HEK293T (cell line): ENCODE results near the gene FZD10.
A peak's percentile ranks its signal among the peaks of the same experiment; 100 is the strongest.

ENCODE experiments used
- CTCF ChIA-PET: fragments of 350-600 bp; formaldehyde crosslinking; extraction: SDS; loops from one replicate; lab custom pipeline; 2021; ENCODE audit warnings: antibody characterized with exemption, inconsistent platforms; lab: Yijun Ruan, JAX
- POLR2A ChIA-PET: fragments of 350-600 bp; formaldehyde crosslinking; extraction: SDS; loops from one replicate; lab custom pipeline; 2020; ENCODE audit warnings: antibody characterized with exemption, inconsistent platforms; lab: Yijun Ruan, JAX
- DNase-seq: peaks from one replicate; pipeline ENCODE4 v3.0.0; 2012; ENCODE audit warnings: mixed read lengths; ENCODE audit errors: extremely low spot score
- ARNT ChIP-seq: fragments of 450-650 bp; IDR thresholded peaks from 2 replicates; pipeline ENCODE4 v1.6.1; 2017; ENCODE audit warnings: mild to moderate bottlenecking
- BHLHE40 ChIP-seq: fragments of 450-650 bp; IDR thresholded peaks from 2 replicates; pipeline ENCODE4 v1.6.1; 2016; ENCODE audit warnings: mild to moderate bottlenecking, moderate library complexity, borderline replicate concordance
- CTBP1 ChIP-seq: fragments of 450-650 bp; IDR thresholded peaks from 2 replicates; pipeline ENCODE4 v1.6.1; 2016; ENCODE audit warnings: borderline replicate concordance
- ELF4 ChIP-seq: fragments of 450-650 bp; IDR thresholded peaks from 2 replicates; pipeline ENCODE4 v1.6.1; 2017; ENCODE audit warnings: antibody characterized with exemption
- FOXA1 ChIP-seq: fragments of 450-650 bp; IDR thresholded peaks from 2 replicates; pipeline ENCODE4 v1.6.1; 2016; ENCODE audit warnings: mild to moderate bottlenecking
- FOXK2 ChIP-seq: fragments of 450-650 bp; IDR thresholded peaks from 2 replicates; pipeline ENCODE4 v1.6.1; 2016; ENCODE audit warnings: mild to moderate bottlenecking
- FOXM1 ChIP-seq: fragments of 450-650 bp; IDR thresholded peaks from 2 replicates; pipeline ENCODE4 v1.6.1; 2017; ENCODE audit warnings: mild to moderate bottlenecking, borderline replicate concordance
- HDGF ChIP-seq: fragments of 450-650 bp; IDR thresholded peaks from 2 replicates; pipeline ENCODE4 v1.6.1; 2017; ENCODE audit warnings: antibody characterized with exemption, borderline replicate concordance
- L3MBTL2 ChIP-seq: fragments of 450-650 bp; conservative IDR thresholded peaks from 2 replicates; pipeline ENCODE4 v1.6.1; 2016; ENCODE audit warnings: mild to moderate bottlenecking
- LEF1 ChIP-seq: fragments of 450-650 bp; IDR thresholded peaks from 2 replicates; pipeline ENCODE4 v1.6.1; 2017; ENCODE audit warnings: mild to moderate bottlenecking, borderline replicate concordance
- NFRKB ChIP-seq: fragments of 450-650 bp; IDR thresholded peaks from 2 replicates; pipeline ENCODE4 v1.6.1; 2016; ENCODE audit warnings: mild to moderate bottlenecking, moderate library complexity
- SP1 ChIP-seq: fragments of 450-650 bp; IDR thresholded peaks from 2 replicates; pipeline ENCODE4 v1.6.1; 2017
- SUZ12 ChIP-seq: fragments of 450-650 bp; IDR thresholded peaks from 2 replicates; pipeline ENCODE4 v1.6.1; 2016; ENCODE audit warnings: mild to moderate bottlenecking
- TARDBP ChIP-seq: fragments of 450-650 bp; IDR thresholded peaks from 2 replicates; pipeline ENCODE4 v1.6.1; 2016
- ZNF384 ChIP-seq: fragments of 450-650 bp; IDR thresholded peaks from 2 replicates; pipeline ENCODE4 v1.6.1; 2016
- TF ChIP-seq, protein P1 (sequence below): fragments of 450-650 bp; IDR thresholded peaks from 2 replicates; pipeline ENCODE4 v1.6.1; 2016

The FZD10 gene

DNA sequence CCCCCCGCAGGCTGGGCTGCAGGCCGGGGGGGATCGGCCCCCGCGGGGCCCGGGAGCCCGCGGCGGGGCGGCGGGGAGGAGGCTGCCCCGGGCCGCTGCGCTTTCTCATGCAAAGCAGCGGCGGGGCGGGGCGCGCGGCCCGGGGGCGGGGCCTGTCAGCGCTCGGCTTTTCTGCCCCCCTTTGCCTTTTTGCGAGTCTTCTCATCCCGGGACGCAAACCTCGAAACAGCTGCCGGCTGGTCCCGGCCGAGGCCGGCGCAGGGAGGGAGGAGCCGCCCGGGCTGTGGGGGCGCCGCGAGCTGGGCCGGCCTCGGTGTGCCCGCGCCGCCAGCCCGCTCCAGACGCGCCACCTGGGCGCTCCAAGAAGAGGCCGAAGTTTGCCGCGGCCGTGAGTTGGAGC, at the start of gene FZD10:
FZD10 (plus strand) TSS at position 198 of the 400 bp plus-strand sequence. CDS start 479 bp downstream, outside the sequence.
- CTCF ChIA-PET: no interaction called here
- peak; percentile 60 for DNase-seq

DNA sequence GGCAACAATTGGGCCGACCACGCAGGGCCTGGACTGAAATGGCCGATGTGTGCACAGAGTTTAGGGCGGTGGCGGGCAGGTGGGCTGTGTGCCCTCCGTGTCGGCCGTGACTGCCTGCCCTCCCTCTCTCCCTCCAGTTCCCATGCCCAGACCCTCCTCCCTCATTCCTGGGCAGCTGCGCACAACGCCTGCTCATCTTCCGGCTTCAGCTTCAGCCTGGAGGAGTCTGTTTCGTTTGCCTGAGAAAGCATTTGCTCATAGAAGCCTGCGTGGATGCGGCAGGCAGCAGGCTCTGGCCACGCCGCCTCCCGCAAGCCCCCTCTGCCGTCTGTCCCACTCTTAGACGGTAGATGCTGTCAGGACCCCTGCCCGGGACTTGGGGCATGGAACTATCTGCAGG, 47.3 kb upstream of the FZD10 start:
- no peak for DNase-seq
- TF ChIP-seq ARNT: no peak
- no peak for TF ChIP-seq L3MBTL2
- no peak for TF ChIP-seq ELF4
- TF ChIP-seq, protein P1, sequence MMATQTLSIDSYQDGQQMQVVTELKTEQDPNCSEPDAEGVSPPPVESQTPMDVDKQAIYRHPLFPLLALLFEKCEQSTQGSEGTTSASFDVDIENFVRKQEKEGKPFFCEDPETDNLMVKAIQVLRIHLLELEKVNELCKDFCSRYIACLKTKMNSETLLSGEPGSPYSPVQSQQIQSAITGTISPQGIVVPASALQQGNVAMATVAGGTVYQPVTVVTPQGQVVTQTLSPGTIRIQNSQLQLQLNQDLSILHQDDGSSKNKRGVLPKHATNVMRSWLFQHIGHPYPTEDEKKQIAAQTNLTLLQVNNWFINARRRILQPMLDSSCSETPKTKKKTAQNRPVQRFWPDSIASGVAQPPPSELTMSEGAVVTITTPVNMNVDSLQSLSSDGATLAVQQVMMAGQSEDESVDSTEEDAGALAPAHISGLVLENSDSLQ: no peak
- TF ChIP-seq FOXM1: no peak
- no peak for TF ChIP-seq HDGF
- TF ChIP-seq TARDBP: no peak
- TF ChIP-seq NFRKB: no peak
- TF ChIP-seq SP1: no peak
- no peak for TF ChIP-seq ZNF384
- no peak for TF ChIP-seq LEF1
- TF ChIP-seq FOXA1: no peak
- TF ChIP-seq CTBP1: no peak
- TF ChIP-seq FOXK2: no peak
- TF ChIP-seq SUZ12: no peak
- no peak for TF ChIP-seq BHLHE40
- ChIA-PET CTCF (no interaction called here), POLR2A (no interaction called here)

More for the DNA sequence above, at the start of gene FZD10:
- TF ChIP-seq SUZ12 (no peak), ARNT (no peak), ELF4 (no peak), FOXA1 (no peak), TARDBP (no peak), HDGF (no peak), LEF1 (no peak), ZNF384 (no peak)
- TF ChIP-seq, protein P1: no peak
- POLR2A ChIA-PET: no interaction called here

GRCh38 chr12:130115646-130116045, 46.6 kb upstream of the FZD10 start:
- TF ChIP-seq CTBP1: no peak
- TF ChIP-seq FOXM1: no peak
- no peak for TF ChIP-seq SP1
- TF ChIP-seq ARNT: no peak
- TF ChIP-seq HDGF: no peak
- TF ChIP-seq FOXK2: no peak
- TF ChIP-seq NFRKB: no peak
- no peak for TF ChIP-seq LEF1
- no peak for TF ChIP-seq BHLHE40
- TF ChIP-seq L3MBTL2: no peak
- no peak for TF ChIP-seq SUZ12
- TF ChIP-seq TARDBP: no peak
- no peak for TF ChIP-seq ZNF384
- TF ChIP-seq, protein P1: no peak
- no peak for TF ChIP-seq FOXA1
- TF ChIP-seq ELF4: no peak
- POLR2A ChIA-PET: no interaction called here
- CTCF ChIA-PET: no interaction called here
- DNase-seq: no peak

DNA sequence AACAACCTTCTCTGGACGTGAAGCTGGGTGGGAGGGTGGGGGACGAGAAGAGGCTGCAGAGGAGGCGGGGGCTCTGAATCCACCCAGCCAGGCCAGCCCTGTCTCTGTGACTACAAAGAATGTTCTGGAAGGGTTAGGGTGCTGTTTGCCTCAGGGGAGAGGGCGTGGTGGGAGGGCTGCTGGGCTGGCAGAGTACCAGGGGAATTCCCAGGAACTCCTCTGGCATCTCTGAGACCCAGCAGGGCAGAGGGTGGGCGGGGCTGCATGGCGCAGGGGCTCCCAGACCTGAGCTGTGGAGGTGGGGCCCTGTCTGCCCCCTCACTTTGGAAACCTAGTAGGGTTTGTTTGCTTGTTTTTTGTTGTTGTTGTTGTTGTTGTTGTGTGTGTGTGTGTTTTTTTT, 45.5 kb upstream of the FZD10 start:
- ChIA-PET CTCF (no interaction called here), POLR2A (no interaction called here)
- no peak for DNase-seq
- no peak for TF ChIP-seq SUZ12
- TF ChIP-seq FOXK2: no peak
- TF ChIP-seq ZNF384: no peak
- no peak for TF ChIP-seq FOXM1
- TF ChIP-seq, protein P1: no peak
- no peak for TF ChIP-seq SP1
- TF ChIP-seq ARNT: no peak
- no peak for TF ChIP-seq CTBP1
- no peak for TF ChIP-seq TARDBP
- TF ChIP-seq ELF4: no peak
- no peak for TF ChIP-seq HDGF
- TF ChIP-seq NFRKB: no peak
- no peak for TF ChIP-seq L3MBTL2

GRCh38 chr12:130117233-130117632, 45.0 kb upstream of the FZD10 start:
- CTCF ChIA-PET: no interaction called here
- POLR2A ChIA-PET: no interaction called here
- DNase-seq: no peak
- TF ChIP-seq FOXK2 (no peak), ELF4 (no peak), CTBP1 (no peak), L3MBTL2 (no peak), FOXM1 (no peak), HDGF (no peak), TARDBP (no peak), ZNF384 (no peak), ARNT (no peak)
- TF ChIP-seq, protein P1: no peak
